ENCODE results near the gene PROKR2.

The PROKR2 gene

DNA sequence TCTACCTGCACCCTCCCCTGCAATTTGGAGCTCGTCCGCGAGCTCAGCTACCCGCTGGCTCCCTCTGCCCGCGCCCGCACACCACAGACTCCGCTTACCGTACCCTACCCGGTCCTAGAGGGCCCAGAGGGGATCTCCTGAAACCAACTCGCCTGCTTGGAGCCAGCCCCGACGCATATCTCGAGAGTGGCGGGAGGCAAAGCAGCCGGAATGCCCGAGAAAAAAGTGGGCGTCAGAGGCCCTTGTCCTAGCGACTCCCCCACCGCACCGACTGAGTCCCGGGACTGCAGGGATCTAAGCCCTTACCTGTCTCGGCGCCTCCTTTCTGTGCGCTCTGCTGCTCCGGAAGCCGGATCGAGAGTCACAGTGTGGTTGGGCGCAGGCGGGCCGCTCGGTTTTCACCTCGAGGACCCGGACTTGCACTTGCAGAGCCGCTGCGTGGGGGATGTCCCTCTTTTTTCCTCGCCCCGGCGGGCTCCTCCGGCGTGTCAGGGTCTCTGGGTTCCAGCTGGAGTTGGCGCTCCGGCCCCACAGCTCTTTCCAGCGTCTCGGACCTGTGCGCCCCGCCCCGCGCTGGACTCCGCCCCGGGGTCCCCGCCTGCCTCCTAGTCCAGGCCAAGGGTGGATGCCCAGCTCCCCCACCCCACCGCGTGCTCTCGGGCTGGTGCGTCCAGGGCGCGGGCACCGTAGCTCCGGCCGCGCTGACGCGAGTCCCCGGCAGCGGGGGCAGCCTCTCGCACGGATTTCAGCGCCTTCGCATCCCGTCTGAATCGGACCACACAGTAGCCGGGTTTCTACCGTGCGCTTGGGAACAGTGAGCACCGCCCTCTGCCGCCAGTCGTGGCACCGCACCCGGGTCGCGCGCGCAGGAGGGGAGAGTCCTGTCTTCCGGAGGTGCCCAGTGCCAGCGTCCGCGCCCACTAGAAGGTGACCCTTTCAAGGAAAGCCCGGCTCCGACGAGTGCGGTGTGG is at the start of gene PROKR2:
Gene PROKR2, minus strand, starts transcription at position 767 of the 971 bp plus-strand sequence. CDS start 2,585 bp downstream, outside the sequence.
- DNase-seq = peak in 2 of 10 donors; percentile 81 to 86

DNA sequence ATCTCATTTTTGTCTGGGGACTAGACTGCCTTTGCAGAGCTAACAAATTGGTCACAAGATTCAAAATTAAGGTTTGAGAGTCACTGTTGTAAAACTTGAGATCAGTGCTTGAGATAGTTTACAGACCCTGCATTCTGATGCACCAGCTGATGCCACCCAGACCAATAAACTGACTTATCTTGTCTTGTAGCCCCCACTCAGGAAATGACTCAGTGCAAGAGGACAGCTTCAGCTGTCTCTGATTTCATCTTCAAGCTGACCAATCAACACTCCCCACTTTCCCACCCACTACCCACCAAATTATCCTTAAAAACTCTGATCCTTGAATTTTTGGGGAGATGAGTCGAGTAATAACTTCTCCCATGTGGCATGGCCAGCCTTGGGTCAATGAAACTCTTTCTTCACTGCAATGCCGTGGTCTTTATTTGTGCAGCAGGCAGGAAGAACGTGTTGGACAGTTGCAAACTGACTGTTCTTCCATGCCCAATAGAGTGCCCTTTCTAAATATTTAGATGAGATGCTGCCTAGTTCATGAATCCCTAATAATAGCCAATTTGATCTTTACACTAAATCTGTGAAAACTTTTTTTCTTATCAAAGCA is 48.3 kb upstream of the PROKR2 start:
- intact Hi-C loops (cut with DNase I) = no loop called here
- no peak for DNase-seq

More for the DNA sequence above, at the start of gene PROKR2:
- intact Hi-C loops (cut with DNase I) = no loop called here

DNA sequence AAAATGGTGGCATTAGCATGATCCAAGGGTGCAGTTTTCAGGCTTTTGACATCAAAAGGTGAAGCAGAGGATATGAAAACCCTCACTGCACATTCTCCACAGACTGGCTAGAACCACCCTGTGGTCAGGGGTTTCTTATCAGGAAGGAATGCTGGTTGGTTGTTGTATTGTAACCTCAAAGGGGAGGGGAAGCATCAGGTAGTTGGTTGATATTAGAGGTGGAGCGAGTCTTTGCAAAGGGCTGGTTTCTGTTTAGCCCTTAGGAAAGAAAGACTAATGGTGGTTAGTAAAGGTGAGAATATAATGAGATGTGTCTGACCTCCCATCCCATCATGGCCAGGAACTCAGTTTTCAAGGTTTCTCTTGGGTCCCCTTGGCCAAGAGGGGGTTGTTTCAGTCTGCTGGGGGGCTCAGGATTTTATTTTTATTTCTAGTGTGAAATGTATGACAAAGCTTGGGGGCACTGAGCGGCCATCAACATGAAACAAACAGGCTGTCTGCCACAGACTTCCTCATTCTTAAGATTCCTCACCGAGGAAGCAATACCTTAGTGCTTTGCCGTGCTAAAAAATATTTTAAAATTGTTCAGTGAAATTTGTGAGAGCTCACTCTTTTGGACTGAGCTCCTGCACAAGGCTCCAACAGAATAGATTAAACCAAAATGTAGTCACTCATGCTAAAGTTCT is 47.5 kb upstream of the PROKR2 start:
- no peak for DNase-seq
- intact Hi-C loops (cut with DNase I) = no loop called here

DNA sequence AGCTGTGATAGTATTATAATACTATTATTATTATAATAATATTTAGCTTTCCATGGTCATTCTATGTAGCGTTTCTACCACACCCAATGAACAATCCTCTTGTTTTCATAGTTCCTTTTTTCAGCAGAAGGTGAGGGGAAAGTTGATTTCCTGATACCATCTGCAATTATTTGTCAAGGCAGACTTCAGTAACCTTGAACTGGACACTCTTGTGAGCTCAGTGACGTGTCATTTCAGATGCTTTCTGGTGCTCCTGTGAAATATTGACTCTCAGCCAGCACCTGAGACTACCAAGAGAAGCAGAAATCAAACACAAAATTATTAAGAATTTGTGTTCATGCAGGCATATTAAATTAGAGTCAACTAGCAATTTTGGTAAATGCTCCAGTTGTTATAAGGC is 46.0 kb upstream of the PROKR2 start:
- intact Hi-C loops (cut with DNase I) = no loop called here

DNA sequence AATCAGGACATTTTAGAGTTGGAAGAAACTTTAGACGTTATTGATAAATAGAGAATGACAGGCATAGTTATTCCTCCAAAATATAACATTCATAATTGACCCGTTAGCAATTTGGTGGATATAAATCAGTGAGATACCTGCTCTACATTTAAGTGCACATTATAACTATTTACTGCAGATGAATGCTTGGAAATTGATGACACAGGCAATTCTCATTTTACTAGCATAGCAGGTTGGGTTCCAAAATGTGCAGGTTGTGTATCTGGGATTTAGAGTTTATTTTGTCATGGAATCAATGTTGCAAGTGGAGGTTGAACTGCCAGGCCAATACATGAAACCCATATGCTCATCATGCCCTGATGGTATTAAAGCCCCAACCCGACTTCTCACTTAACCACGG is 44.4 kb upstream of the PROKR2 start:
- intact Hi-C loops (cut with DNase I) = no loop called here
- no peak for DNase-seq

More for the DNA sequence above, 46.0 kb upstream of the PROKR2 start:
- no peak for DNase-seq

DNA sequence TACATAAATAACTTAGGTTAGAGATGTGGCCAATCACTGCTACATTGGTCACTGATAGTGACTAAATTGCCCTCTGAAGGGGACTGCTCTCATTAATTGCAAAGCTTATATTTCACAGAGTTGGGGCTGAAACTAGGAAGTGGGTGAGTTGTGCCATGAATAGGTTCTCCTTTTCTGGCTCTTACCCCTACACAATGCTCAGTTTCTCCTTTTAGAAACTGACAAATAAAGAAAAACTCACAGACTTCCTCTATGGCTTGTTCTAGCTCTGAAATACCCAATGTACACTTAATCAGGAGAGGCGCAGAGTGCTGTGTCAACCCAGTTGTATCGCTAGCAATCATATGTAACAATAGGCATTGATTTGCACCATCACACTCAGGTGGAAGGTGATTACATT is 41.2 kb upstream of the PROKR2 start:
- intact Hi-C loops (cut with DNase I) = no loop called here

DNA sequence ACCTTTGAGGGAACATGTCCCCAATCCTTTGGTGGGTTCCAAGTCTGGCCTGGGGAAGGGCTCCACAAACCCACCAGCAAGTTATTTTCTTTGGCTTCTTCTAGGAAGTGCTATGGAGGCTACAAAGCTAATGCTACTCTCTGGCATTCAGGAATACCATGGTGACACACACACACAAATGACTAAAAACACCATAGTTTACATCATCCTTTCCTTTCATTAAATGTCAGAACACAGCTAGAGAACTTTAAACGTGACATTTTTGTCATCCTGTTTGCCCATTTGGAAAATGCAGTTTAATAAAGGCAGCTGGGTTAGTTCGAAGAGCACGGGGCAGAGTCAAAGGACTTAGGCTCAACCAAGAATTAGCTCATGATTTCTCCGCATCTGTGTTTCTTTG is 40.2 kb upstream of the PROKR2 start:
- intact Hi-C loops (cut with DNase I) = no loop called here
- DNase-seq = no peak

More for the DNA sequence above, 41.2 kb upstream of the PROKR2 start:
- no peak for DNase-seq

DNA sequence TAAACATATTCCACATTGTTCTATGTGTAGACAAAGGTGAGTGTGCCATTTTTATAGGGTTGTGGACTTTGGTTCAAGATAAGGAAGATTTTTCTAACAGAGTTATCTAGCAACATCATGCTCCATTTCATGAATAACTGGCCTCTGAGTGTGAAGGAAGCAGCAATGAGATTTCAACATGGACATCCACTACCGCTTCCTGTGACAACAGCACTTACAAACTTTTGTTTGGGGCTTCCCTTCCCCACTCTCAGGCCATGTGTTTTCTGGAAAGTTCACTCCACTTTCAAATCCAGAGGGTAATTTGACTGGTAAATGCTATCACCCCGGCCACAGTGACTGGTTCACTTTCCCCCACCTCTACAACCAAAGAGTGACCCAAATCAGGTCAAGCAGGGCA is 38.1 kb upstream of the PROKR2 start:
- intact Hi-C loops (cut with DNase I) = no loop called here
- DNase-seq = no peak

DNA sequence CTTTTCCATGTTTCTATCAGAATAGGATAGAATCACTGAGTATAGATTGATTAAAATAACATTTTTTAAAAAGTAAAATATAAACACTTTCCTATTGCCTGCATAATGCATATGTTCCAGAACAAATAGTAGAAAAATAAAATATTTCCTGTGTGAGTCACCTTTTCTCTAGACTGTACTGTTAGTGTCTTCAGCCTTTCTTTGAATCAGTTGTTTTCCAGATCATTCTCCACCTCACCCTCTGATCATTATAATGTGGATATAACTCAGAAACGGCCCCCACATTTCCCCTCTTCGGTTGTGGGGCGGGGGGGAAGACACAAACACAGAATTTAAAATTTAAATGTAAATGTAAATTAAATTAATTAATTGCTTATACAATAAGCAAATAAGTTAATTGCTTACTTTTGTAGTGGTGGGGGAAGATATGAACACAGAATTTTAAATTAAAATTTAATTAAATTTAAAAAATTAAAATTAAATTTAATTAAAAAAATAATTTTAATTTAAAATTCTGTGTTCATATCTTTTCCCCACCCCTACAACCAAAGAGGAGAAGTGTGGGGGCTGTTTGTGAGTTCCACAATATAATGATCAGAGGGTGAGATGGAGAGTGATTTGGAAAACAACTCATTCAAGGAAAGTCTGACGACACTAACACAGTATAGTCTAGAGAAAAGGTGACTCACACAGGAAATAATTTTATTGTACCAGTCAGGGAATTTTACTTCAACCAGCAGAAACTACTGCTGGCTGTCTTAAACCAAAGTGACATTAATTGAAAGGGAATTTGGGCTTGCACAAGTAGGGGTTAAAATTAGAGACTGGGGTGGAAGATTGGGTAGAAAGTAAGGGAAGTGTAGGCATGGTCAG is 37.1 kb upstream of the PROKR2 start:
- intact Hi-C loops (cut with DNase I) = no loop called here
- no peak for DNase-seq

DNA sequence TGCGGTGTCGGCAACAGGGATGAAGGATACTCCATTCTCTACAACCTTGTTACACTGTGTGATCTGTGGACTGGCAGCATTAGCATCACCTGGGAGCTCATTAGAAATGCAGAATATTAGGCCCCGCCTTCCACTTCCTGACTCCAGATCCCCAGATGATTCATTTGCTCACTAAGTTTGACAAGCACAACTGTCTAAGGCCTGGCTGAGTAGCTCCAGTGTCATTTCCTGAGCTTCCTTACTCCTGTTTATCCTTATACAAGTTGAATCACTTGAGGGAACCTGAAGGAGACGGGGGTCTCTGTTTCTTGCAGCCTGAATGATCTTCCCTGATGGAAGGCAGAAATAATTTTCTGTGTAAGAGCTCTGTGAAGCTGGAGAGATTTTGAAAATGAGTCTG is 32.7 kb upstream of the PROKR2 start:
- intact Hi-C loops (cut with DNase I) = no loop called here
- no peak for DNase-seq

DNA sequence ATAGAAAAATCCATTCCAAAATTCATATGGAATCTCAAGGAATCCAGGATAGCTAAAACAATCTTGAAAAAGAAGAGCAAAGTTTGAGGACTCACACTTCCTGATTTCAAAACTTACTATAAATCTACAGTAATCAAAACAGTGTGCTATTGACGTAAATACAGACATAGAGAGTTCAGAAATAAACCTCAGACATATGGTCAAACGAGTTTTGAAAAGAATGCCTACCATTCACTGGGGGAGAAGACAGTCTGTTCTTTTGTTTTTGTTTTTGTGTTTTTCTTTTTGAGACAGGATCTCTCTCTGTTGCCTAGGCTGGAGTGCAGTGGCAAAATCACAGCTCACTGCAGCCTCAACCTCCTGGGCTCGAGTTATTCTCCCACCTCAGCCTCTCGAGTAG is 25.3 kb upstream of the PROKR2 start:
- DNase-seq = no peak
- intact Hi-C loops (cut with DNase I) = no loop called here

DNA sequence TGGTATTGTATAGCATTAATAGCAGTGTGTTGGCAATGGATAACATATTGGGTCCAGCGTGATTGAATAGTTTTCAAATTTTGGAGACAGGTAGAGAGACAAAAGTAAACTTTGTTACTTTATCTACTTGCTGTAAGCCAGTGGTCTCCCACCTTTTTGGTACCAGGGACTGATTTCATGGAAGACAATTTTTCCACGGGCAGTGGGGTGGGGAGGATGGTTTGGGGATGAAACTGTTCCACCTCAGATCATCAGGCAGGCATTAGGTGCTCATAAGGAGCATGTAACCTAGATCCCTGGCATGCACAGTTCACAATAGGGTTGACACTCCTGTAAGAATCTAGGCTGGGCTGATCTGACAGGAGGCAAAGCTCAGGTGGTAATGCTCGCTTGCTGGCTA is 14.6 kb upstream of the PROKR2 start:
- intact Hi-C loops (cut with DNase I) = no loop called here
- no peak for DNase-seq

DNA sequence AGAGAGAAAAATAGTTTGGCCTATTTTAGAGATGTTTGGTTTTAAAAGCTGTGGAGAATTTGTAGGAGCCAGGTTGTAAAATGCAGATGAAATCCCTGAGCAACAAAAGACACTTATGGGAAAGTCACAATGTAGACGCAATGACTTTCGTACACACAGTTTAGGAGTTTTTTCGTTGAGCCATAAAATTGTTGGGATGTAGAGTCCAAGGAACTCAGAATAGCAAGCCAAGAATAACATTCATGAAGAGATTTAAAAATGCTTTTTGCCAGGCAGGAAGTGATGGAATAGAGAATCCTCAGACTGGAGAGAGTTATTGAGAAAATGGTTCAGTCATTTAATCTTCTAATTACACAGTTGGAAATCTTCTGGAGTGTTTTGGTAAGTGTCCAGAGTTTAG is 11.5 kb upstream of the PROKR2 start:
- intact Hi-C loops (cut with DNase I) = no loop called here
- DNase-seq = no peak

DNA sequence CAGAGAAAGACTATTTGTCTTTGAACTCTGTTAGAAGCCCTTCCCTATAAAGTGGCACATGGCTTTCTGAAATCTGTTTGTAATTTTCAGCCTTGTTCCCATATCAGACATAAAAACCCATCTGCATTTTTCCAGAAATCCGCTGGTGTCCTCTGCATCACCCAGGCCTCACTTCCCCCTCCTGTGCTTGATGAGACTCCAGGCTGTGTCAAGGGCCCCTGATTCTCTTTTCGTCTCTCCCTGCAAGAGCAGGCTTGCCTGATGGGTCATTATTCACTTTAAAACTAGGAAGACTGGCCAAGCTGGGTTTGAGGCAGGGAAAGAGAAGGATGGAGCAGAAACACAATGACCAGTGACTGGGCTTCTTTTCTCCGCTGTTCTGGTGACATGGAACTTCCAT is 10.6 kb upstream of the PROKR2 start:
- no peak for DNase-seq
- intact Hi-C loops (cut with DNase I) = no loop called here

DNA sequence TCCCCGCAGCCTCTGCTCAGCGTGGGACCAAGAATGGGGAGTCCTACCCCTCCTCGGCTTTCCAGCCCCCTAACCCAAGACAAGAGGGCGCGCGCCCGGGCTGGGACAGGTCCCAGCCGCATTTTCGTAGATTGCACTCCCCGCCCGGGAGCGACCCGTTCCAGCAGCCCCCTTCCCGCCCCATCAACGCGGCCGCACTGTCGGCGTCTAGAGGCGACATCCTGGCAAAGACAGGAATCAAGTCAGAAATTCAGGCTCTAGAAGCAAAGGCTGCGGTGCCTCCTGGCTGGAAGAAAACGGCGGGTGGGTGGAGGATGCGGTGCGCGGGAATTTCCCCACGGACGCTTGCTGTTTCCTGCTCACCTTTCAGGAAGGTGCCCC is 957 bp downstream of the PROKR2 start:
- DNase-seq = no peak

DNA sequence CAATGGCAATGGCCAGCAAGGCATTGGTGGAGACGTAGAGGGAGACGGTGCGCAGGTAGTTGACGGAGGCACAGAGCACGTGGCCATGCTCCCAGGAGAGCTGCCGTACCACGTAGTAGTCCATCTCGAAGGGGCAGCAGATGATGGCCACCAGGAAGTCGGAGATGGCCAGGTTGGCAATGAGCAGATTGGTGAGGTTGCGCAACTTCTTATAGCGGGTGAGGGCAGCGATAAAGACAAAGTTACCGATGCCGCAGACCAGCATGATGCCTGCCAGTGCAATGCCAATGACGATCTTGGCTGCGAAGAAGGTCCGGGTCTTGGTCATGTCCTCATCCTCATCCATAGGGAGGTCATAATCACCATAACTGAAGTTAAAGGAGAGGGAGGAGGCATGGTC is 2.8 kb downstream of the PROKR2 start:
- DNase-seq = no peak
- intact Hi-C loops (cut with DNase I) = no loop called here

More for the DNA sequence above, 957 bp downstream of the PROKR2 start:
- intact Hi-C loops (cut with DNase I) = no loop called here

DNA sequence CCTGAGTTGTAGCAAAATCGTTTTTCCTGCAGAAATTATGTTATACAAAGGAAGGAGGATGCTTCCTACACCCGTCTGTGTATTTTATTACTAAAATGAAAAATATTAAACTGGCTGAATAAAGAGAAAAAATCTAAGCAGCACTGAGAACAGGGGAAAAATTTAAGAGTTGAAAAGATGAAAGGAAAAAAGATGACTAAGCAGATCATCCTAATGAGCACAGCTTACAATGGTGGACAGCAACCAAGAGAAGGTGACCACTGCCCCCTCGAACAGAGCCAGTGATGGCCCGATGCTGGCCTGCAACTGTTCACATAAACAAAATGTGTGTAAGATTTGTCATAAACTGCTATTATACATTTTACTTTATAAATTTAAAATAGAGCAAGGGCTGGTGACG is 4.2 kb downstream of the PROKR2 start:
- no peak for DNase-seq
- intact Hi-C loops (cut with DNase I) = no loop called here

DNA sequence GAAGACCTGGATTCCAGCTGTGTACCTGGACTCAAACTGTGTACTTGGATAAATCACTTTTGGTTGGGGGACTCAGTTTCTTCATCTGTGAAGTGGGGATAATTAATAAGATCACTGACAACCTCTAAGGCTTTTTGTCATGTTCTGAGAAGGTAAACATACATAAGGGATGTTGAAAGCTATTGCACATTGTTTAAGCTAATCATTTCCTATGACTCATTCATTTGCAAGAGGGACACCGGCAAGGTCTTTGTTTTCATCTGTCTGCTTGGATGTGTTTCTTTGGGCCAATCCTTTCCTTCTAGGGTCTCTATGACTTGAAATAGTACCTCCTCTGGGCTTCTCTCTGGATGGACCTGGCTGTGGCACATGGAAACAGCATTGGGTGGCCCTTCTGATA is 6.8 kb downstream of the PROKR2 start:
- intact Hi-C loops (cut with DNase I) = no loop called here
- DNase-seq = no peak

DNA sequence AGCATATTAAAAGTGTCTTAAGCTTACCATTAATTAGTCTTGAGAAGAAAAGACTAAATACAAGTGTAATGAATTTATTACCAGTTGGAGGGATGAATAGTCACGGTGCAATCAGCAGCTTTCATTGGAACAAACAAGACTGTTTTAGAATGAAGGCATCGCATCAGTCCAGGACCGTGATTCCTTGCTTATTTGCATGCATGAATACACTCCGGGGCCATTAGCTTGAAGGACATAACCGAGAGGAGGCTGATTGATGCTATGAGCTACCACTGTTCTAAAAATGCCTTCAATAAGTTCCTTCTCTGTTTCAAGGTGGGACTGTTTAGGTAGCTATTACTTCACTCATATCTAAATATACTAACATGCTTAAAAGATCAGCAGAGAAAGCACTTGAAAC is 17.9 kb downstream of the PROKR2 start:
- intact Hi-C loops (cut with DNase I) = no loop called here
- no peak for DNase-seq

DNA sequence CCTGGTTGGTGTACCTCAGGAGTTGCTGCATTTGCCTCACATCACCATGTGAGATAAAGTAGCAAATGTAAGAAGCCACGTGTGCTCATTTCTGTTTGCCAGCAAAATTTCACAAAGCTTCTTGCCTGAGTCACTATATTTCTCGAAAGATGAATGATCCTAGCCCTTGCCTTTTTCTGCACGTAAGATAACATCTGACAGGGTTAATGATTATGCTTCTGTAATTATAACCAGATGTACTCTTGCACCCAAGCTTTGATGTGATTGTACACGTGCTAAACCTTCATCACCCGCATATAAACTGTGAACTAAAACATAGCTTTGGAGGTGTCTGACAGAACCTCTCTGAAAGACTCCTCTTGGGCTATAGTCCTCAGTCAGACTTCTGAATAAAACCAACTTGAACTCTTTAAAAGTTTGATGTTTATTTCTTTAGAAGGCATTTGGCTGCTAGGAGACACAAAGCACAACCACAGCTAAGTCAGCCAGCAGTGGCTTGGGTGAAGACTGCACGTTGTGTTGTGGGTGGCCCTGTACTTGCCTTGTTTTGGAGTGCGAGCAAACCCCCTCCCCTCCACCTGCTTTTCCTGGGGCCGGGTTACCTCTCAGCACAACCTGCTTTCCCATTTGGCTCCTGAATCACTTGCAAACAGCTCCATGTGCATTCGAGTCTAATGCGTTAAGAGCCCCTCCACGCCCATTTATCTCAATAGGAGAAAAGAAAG is 19.3 kb downstream of the PROKR2 start:
- intact Hi-C loops (cut with DNase I) = no loop called here
- no peak for DNase-seq

Measured in posterior cingulate gyrus (tissue), 11 donors.